ENCODE results near the gene LINC00305. TPM values are rescaled to one million over a fixed set of nuclear protein-coding genes. Genes with fewer than 3 reads are reported as not detected.

LINC00305 gene
- total RNA-seq, 1 donor from 2014 or later, result not detected

DNA sequence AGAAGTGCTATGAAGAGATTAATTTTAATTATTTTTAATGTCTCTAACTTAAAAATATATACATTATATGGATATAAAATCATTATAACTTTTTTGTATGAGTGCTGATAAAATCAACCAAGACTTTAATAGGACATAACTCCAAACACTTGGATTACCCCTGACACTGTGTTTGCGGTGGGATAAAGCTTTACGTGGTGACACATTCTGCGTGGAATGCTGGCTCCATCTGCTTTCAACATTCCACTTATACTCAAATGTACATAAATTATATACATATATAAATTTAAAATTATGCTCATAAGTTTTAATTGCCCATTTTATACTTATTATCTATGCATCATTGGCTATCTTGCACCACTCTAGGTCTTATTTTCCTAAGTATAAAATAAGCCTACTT is 30.5 kb downstream of the LINC00305 start:
- Histone ChIP-seq H3K79me2 (ENCODE audit: low read depth) (no peaks in the 10 kb centered on the region), H3K9ac (no peak overlapping the region), H3K4me3 (no peak overlapping the region), H3F3A (ENCODE audit: low read depth) (peaks cover 9% of the 10 kb centered on the region), H3K36me3 (no peaks in the 10 kb centered on the region), H3K27ac (no peak overlapping the region), H4K20me1 (ENCODE audit: low read depth) (no peaks in the 10 kb centered on the region), H3K4me2 (no peak overlapping the region), H3K9me3 (ENCODE audit: low read depth) (no peaks in the 10 kb centered on the region), H3K4me1 (peaks cover 11% of the 10 kb centered on the region), H3K27me3 (no peaks in the 10 kb centered on the region), H2AFZ (replicated peaks) (no peak overlapping the region)
- Mint-ChIP-seq H3K9me3 (no peaks in the 10 kb centered on the region), H3K4me3 (no peak overlapping the region), H3K27ac (no peak overlapping the region), H3K4me1 (peaks cover 5% of the 10 kb centered on the region), H3K36me3 (no peaks in the 10 kb centered on the region), H3K27me3 (ENCODE audit: insufficient read depth, low read depth) (no peaks in the 10 kb centered on the region)
- DNase-seq (ENCODE audit: low spot score), result no peak
- no peak for TF ChIP-seq EZH2phosphoT487 (IDR thresholded peaks at IDR 0.05)
- TF ChIP-seq, protein P1, sequence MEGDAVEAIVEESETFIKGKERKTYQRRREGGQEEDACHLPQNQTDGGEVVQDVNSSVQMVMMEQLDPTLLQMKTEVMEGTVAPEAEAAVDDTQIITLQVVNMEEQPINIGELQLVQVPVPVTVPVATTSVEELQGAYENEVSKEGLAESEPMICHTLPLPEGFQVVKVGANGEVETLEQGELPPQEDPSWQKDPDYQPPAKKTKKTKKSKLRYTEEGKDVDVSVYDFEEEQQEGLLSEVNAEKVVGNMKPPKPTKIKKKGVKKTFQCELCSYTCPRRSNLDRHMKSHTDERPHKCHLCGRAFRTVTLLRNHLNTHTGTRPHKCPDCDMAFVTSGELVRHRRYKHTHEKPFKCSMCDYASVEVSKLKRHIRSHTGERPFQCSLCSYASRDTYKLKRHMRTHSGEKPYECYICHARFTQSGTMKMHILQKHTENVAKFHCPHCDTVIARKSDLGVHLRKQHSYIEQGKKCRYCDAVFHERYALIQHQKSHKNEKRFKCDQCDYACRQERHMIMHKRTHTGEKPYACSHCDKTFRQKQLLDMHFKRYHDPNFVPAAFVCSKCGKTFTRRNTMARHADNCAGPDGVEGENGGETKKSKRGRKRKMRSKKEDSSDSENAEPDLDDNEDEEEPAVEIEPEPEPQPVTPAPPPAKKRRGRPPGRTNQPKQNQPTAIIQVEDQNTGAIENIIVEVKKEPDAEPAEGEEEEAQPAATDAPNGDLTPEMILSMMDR (IDR thresholded peaks at IDR 0.05), result no peak
- no peak for TF ChIP-seq EZH2 (IDR thresholded peaks at IDR 0.05)

DNA sequence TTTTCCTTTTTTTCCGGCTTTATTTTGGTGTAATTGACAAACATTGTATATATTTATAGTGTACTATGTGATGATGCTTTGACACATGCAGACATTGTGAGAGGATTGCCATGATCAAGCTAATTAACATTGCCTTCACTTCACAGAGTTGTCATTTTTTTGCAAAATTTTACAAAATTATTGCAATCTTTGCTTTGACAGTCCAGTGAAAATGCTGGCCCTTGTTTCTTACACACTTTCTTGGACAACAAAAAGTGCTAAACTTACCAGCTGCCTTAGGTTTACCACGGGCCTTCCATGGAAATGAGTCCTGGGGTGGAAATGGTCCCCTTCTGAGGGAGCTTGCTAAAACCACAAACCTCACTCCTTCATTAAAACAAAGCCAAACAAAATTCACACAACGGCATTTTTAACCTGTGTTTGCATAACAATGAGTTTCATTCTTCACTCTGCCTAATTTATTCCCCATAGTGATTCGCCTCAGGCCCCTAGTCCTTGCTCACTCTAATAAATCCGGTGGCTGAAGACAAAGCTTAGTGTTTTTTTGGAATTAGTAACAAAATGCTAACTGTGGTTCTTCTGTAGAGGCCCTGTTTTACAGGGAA is 32.2 kb downstream of the LINC00305 start:
- Mint-ChIP-seq H3K36me3 (no peaks in the 10 kb centered on the region), H3K27ac (no peak overlapping the region), H3K27me3 (ENCODE audit: insufficient read depth, low read depth) (no peaks in the 10 kb centered on the region), H3K4me3 (no peak overlapping the region), H3K9me3 (no peaks in the 10 kb centered on the region), H3K4me1 (peaks cover 5% of the 10 kb centered on the region)
- no peak overlapping the region for H3K4me3 ChIP-seq
- no peaks in the 10 kb centered on the region for H3K36me3 ChIP-seq
- H3K9me3 ChIP-seq (ENCODE audit: low read depth), result no peaks in the 10 kb centered on the region
- H2AFZ ChIP-seq (replicated peaks), result peak overlapping the region; percentile 60
- no peaks in the 10 kb centered on the region for H3K27me3 ChIP-seq
- TF ChIP-seq, protein P1 (IDR thresholded peaks at IDR 0.05), result no peak
- no peak for TF ChIP-seq EZH2 (IDR thresholded peaks at IDR 0.05)
- TF ChIP-seq EZH2phosphoT487 (IDR thresholded peaks at IDR 0.05), result no peak
- H3K79me2 ChIP-seq (ENCODE audit: low read depth), result no peaks in the 10 kb centered on the region
- peaks cover 9% of the 10 kb centered on the region for H3F3A ChIP-seq (ENCODE audit: low read depth)
- H3K4me2 ChIP-seq, result no peak overlapping the region
- peak; percentile 26 for DNase-seq (ENCODE audit: low spot score)
- no peak overlapping the region for H3K27ac ChIP-seq
- no peaks in the 10 kb centered on the region for H4K20me1 ChIP-seq (ENCODE audit: low read depth)
- H3K4me1 ChIP-seq, result peaks cover 11% of the 10 kb centered on the region
- no peak overlapping the region for H3K9ac ChIP-seq

GRCh38 chr18:64115881-64116280 is 33.0 kb downstream of the LINC00305 start:
- Histone ChIP-seq H3F3A (ENCODE audit: low read depth) (peaks cover 9% of the 10 kb centered on the region), H3K4me1 (peaks cover 11% of the 10 kb centered on the region), H3K79me2 (ENCODE audit: low read depth) (no peaks in the 10 kb centered on the region), H3K36me3 (no peaks in the 10 kb centered on the region), H3K4me2 (no peak overlapping the region), H3K27me3 (no peaks in the 10 kb centered on the region), H3K9ac (no peak overlapping the region), H4K20me1 (ENCODE audit: low read depth) (no peaks in the 10 kb centered on the region), H3K27ac (no peak overlapping the region), H2AFZ (replicated peaks) (no peak overlapping the region), H3K9me3 (ENCODE audit: low read depth) (no peaks in the 10 kb centered on the region), H3K4me3 (no peak overlapping the region)
- no peaks in the 10 kb centered on the region for H3K36me3 Mint-ChIP-seq
- DNase-seq (ENCODE audit: low spot score), result no peak
- peaks cover 5% of the 10 kb centered on the region for H3K4me1 Mint-ChIP-seq
- H3K4me3 Mint-ChIP-seq, result no peak overlapping the region
- H3K27me3 Mint-ChIP-seq (ENCODE audit: insufficient read depth, low read depth), result no peaks in the 10 kb centered on the region
- H3K9me3 Mint-ChIP-seq, result no peaks in the 10 kb centered on the region
- H3K27ac Mint-ChIP-seq, result no peak overlapping the region
- TF ChIP-seq, protein P1 (IDR thresholded peaks at IDR 0.05), result no peak
- no peak for TF ChIP-seq EZH2phosphoT487 (IDR thresholded peaks at IDR 0.05)
- TF ChIP-seq EZH2 (IDR thresholded peaks at IDR 0.05), result no peak
